Panc1 (cell line): ENCODE results near the gene KCNG2.

Source experiments
- CTCF ChIP-seq: fragments of 450-650 bp; IDR thresholded peaks from 2 replicates; pipeline ENCODE4 v1.5.1; 2017; ENCODE audit warnings: mild to moderate bottlenecking
- POLR2AphosphoS5 ChIP-seq: IDR thresholded peaks from 2 replicates; pipeline ENCODE4 v1.6.1; 2012; ENCODE audit warnings: mild to moderate bottlenecking, low read depth, low read length, moderate library complexity
- REST ChIP-seq, 2 experiments: IDR thresholded peaks; 2 replicates each; pipeline ENCODE4 v1.6.1; 2011 to 2012; ENCODE audit warnings: low read depth in 2 of 2, control low read depth in 1 of 2, low read length in 1 of 2, mild to moderate bottlenecking in 1 of 2, moderate library complexity in 1 of 2; ENCODE audit not compliant: insufficient read depth in 1 of 2
- SIN3A ChIP-seq: IDR thresholded peaks from 2 replicates; pipeline ENCODE4 v1.6.1; 2012; ENCODE audit warnings: low read depth, mild to moderate bottlenecking, low read length, moderate library complexity, borderline replicate concordance; ENCODE audit not compliant: insufficient read depth
- TCF7L2 ChIP-seq: IDR thresholded peaks from 2 replicates; pipeline ENCODE4 v1.6.1; 2011; ENCODE audit warnings: mild to moderate bottlenecking, low read depth, low read length, inconsistent platforms

- TF ChIP-seq CTCF (no peak), REST (IDR thresholded peaks at IDR 0.05; ENCODE audit: insufficient read depth in 1 of 2, low read depth in 2 of 2, low read length in 1 of 2) (no peak), POLR2AphosphoS5 (no peak), SIN3A (no peak), TCF7L2 (no peak)
Observed at GRCh38 chr18:79760348-79760747, 37.4 kb upstream of the KCNG2 start.
